Nephron progenitor cell (in vitro differentiated cells): ENCODE data around the gene RFXAP.
A peak's percentile ranks its signal among the peaks of the same experiment; 100 is the strongest.

Experiments
- DNase-seq: peaks from one replicate; pipeline ENCODE4 v3.0.0; 2021
- H3K27ac Mint-ChIP-seq: 2 replicates; pipeline ENCODE4 v1.8.0; 2021; ENCODE audit warnings: mild to moderate bottlenecking, moderate library complexity, mixed read lengths
- H3K27me3 Mint-ChIP-seq: 2 replicates; pipeline ENCODE4 v1.8.0; 2021; ENCODE audit warnings: mild to moderate bottlenecking, low read depth, mixed read lengths; ENCODE audit not compliant: poor library complexity
- H3K36me3 Mint-ChIP-seq: 2 replicates; pipeline ENCODE4 v1.8.0; 2021; ENCODE audit warnings: low read depth, mixed read lengths
- H3K4me1 Mint-ChIP-seq: 2 replicates; pipeline ENCODE4 v1.8.0; 2021; ENCODE audit warnings: mixed read lengths
- H3K4me3 Mint-ChIP-seq: 2 replicates; pipeline ENCODE4 v1.8.0; 2021; ENCODE audit warnings: mild to moderate bottlenecking, moderate library complexity, mixed read lengths
- H3K9me3 Mint-ChIP-seq: 2 replicates; pipeline ENCODE4 v1.8.0; 2021; ENCODE audit warnings: mild to moderate bottlenecking, moderate library complexity, mixed read lengths
- TF ChIP-seq, protein P1 (sequence below): fragments of 200-600 bp; sonication (generic); IDR thresholded peaks from 2 replicates; pipeline ENCODE4 v1.5.0; 2021; ENCODE audit warnings: antibody characterized with exemption

Gene RFXAP

DNA sequence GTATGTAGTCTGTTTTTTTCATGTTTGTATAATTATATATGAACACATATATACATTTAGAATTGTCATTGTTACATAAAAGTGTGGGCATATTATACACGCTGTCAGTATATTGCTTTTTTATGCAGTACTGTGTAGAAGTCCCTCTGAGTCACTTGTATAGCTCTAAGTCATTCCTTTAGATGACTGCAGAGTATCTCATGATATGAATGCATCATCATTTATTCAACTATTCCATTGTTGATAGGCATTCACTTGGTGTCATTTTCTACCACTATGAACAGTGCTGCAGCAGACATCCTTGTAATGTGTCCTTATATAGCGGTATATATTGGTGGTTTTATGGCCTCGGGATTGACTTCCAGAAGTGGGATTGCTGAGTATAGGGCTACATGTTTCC lies 15.3 kb downstream of the RFXAP start:
- no peaks in the 10 kb centered on the region for H3K9me3 Mint-ChIP-seq
- no peak overlapping the region for H3K4me3 Mint-ChIP-seq
- no peak for DNase-seq
- no peaks in the 10 kb centered on the region for H3K27me3 Mint-ChIP-seq
- TF ChIP-seq, protein P1, sequence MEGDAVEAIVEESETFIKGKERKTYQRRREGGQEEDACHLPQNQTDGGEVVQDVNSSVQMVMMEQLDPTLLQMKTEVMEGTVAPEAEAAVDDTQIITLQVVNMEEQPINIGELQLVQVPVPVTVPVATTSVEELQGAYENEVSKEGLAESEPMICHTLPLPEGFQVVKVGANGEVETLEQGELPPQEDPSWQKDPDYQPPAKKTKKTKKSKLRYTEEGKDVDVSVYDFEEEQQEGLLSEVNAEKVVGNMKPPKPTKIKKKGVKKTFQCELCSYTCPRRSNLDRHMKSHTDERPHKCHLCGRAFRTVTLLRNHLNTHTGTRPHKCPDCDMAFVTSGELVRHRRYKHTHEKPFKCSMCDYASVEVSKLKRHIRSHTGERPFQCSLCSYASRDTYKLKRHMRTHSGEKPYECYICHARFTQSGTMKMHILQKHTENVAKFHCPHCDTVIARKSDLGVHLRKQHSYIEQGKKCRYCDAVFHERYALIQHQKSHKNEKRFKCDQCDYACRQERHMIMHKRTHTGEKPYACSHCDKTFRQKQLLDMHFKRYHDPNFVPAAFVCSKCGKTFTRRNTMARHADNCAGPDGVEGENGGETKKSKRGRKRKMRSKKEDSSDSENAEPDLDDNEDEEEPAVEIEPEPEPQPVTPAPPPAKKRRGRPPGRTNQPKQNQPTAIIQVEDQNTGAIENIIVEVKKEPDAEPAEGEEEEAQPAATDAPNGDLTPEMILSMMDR, result no peak
- peaks cover 5% of the 10 kb centered on the region for H3K4me1 Mint-ChIP-seq
- peaks cover 8% of the 10 kb centered on the region for H3K36me3 Mint-ChIP-seq
- H3K27ac Mint-ChIP-seq, result no peak overlapping the region

DNA sequence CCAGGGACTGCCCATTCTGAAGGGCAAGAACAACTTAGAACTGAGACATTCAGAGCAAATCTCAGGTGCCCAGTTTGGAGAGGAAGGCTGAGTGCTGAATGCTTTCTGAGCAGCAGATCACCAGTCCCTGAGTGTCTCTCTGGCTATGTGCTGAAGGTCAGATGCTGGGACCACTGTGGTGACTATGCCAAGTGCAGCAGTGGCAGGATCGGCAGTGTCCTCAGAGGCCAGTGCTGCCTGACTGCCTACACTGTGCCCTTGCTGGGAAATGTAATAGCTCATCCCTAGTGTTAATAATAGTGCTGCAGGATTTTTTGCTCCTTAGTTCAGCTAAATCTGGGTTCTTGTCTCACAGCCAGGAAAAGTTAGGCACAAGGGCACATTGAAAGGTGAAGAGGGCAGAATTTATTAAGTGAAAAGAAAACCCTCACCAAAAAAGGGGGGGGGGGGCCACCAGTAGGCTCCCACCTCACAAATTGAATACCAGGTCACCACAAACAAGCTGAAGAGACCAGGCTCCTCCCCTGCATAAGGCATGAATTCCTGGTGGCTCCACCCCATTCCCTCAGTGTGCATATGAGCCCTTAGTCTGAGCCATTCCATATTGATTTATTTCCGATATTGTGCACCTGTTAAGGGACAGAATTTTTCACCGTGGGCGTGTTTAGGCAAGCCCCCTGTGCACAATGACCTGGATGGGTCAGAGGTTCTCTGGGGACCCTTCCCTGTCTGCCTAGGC lies 18.5 kb downstream of the RFXAP start:
- H3K4me3 Mint-ChIP-seq, result no peak overlapping the region
- peaks cover 14% of the 10 kb centered on the region for H3K4me1 Mint-ChIP-seq
- peak overlapping the region; percentile 70 for H3K27ac Mint-ChIP-seq
- H3K27me3 Mint-ChIP-seq, result no peaks in the 10 kb centered on the region
- H3K9me3 Mint-ChIP-seq, result no peaks in the 10 kb centered on the region
- DNase-seq, result no peak
- TF ChIP-seq, protein P1, result no peak
- peaks cover 14% of the 10 kb centered on the region for H3K36me3 Mint-ChIP-seq

DNA sequence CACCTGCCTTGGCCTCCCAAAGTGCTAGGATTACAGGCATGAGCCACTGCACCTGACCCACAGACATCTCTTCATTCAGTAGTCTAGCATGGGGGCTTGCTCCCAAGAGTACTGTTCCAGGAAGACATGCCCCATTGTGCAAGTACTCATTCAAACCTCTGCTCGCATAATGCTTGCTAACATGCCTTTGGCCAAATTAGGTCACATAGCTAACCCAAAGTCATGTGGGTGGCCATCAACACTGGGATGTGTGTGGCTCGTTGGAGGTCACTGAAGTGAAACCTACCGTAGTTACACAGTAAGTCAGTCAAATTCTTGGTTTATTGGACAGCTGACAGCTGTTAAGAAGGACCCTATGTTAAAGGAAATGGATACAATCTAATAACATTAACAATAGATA lies 20.3 kb downstream of the RFXAP start:
- Mint-ChIP-seq H3K9me3 (no peaks in the 10 kb centered on the region), H3K4me3 (no peak overlapping the region), H3K27me3 (no peaks in the 10 kb centered on the region), H3K27ac (no peak overlapping the region), H3K4me1 (peaks cover 9% of the 10 kb centered on the region), H3K36me3 (peaks cover 16% of the 10 kb centered on the region)
- TF ChIP-seq, protein P1, result no peak
- no peak for DNase-seq

DNA sequence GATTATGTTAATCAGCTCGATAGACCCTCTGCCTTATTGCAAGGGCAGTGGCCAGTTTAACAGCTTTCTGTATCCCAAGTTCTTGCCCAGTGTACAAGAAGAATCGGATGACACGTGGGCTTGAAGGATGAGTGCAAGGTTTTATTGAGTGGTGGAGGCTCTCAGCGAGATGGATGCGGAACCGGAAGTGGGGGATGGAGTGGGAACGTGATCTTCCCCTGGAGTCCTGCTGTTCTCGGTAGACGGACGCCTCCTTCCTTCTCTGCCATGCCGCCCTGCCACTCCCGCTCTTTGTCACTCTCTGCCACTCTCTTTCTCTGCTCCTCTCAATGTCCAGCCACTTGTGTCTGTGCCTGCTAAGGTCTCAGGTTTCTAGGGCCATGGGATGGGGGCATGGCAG lies 21.0 kb downstream of the RFXAP start:
- no peaks in the 10 kb centered on the region for H3K9me3 Mint-ChIP-seq
- TF ChIP-seq, protein P1, result no peak
- no peaks in the 10 kb centered on the region for H3K27me3 Mint-ChIP-seq
- H3K4me3 Mint-ChIP-seq, result no peak overlapping the region
- peaks cover 16% of the 10 kb centered on the region for H3K36me3 Mint-ChIP-seq
- peak overlapping the region; percentile 54 for H3K27ac Mint-ChIP-seq
- H3K4me1 Mint-ChIP-seq, result peaks cover 9% of the 10 kb centered on the region
- no peak for DNase-seq

DNA sequence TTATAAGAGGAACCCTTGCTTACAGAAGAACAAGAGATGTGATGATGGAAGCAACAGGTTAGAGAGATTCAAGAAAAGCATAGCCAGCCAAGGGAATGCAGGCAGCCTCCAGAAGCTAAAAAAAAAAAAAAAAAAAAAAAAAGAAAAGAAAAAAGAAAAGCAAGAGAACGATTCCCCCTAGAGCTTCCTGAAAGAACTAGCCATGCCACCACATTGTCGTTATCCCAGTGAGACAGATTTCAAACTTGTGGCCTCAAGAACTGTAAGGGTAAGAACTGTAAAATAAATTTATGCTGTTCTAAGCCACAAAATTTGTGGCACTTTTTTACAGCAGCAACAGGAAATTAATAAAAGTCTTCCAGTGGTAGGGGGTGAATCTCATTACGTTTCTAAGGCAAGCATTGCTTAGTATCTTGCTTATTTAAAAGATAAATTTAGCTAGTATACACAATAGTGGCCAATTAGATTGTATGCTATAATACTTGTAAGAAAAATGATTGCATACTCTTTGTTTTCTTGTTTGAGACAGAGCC lies 21.8 kb downstream of the RFXAP start:
- no peak for DNase-seq
- H3K4me1 Mint-ChIP-seq, result peaks cover 9% of the 10 kb centered on the region
- H3K36me3 Mint-ChIP-seq, result peaks cover 15% of the 10 kb centered on the region
- TF ChIP-seq, protein P1, result no peak
- no peak overlapping the region for H3K4me3 Mint-ChIP-seq
- H3K27me3 Mint-ChIP-seq, result no peaks in the 10 kb centered on the region
- no peak overlapping the region for H3K27ac Mint-ChIP-seq
- no peaks in the 10 kb centered on the region for H3K9me3 Mint-ChIP-seq

DNA sequence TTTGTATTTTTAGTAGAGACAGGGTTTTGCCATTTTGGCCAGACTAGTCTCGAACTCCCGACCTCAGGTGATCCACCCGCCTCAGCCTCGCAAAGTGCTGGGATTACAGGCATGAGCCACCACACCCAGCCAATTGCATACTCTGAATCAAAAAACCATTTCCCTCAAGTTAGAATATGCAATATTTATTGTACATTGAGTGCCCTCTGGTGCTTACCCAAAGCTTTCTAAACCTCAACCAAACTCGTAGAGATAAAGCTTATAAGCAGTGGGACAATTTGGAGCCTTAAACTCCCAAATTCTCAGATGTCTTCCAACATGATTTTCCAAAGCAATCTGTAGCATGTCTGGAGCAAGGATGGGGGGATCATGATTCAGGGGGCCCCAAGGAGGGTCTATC lies 22.4 kb downstream of the RFXAP start:
- H3K9me3 Mint-ChIP-seq, result no peaks in the 10 kb centered on the region
- no peak overlapping the region for H3K27ac Mint-ChIP-seq
- peaks cover 14% of the 10 kb centered on the region for H3K36me3 Mint-ChIP-seq
- H3K4me3 Mint-ChIP-seq, result no peak overlapping the region
- peaks cover 9% of the 10 kb centered on the region for H3K4me1 Mint-ChIP-seq
- H3K27me3 Mint-ChIP-seq, result no peaks in the 10 kb centered on the region
- DNase-seq, result no peak
- TF ChIP-seq, protein P1, result no peak
